ENCODE measurements around the gene PSMB10. TPM values are rescaled to one million over a fixed set of nuclear protein-coding genes. Genes with fewer than 3 reads are reported as not detected.
A peak's percentile ranks its signal among the peaks of the same experiment; 100 is the strongest.

PSMB10 gene
- total RNA-seq, 4 donors from 2014 or later = 65.6 to 100 (median 68.6) TPM

DNA sequence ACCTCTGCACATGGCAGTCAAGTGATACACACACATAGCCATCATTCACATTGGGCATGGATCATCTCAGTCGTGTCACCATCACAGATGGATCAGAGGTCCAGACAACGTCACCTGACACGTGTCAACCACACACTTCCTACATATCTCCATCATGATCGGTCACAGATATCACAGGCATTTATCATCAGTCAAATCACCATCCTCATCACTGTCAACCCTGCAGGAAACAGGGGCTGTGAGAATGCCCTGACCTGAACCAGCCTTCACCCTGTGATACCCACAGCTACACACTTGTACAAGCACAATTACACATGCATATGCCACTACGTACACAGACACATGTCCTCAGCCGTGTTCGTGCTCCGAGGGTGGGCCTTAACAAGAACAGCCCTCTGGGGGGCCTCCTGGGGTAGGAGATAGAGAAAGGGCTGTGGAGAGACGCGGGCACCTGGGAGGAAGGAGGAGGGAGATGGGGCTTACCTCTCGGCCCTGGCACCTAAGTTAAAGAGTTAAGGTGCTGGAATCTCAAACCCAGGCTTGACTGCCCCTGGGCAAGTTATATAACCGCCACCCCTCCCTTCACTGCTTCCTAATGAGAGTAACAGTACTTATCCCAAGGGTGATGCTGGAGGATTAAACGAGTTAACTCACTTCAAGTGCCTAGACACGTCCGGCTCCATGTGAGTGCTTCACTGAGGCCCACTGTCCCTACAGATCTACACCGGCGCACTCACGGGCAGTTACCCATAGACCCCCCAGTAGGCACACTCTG, 30.7 kb upstream of the PSMB10 start:
- H3K9me3 ChIP-seq = no peaks in the 10 kb centered on the region
- no peak for TF ChIP-seq EP300 (IDR thresholded peaks at IDR 0.05; ENCODE audit: low read depth)
- no peak for TF ChIP-seq POLR2AphosphoS5 (IDR thresholded peaks at IDR 0.05)
- TF ChIP-seq POLR2A (IDR thresholded peaks at IDR 0.05) = no peak
- TF ChIP-seq, protein P1, sequence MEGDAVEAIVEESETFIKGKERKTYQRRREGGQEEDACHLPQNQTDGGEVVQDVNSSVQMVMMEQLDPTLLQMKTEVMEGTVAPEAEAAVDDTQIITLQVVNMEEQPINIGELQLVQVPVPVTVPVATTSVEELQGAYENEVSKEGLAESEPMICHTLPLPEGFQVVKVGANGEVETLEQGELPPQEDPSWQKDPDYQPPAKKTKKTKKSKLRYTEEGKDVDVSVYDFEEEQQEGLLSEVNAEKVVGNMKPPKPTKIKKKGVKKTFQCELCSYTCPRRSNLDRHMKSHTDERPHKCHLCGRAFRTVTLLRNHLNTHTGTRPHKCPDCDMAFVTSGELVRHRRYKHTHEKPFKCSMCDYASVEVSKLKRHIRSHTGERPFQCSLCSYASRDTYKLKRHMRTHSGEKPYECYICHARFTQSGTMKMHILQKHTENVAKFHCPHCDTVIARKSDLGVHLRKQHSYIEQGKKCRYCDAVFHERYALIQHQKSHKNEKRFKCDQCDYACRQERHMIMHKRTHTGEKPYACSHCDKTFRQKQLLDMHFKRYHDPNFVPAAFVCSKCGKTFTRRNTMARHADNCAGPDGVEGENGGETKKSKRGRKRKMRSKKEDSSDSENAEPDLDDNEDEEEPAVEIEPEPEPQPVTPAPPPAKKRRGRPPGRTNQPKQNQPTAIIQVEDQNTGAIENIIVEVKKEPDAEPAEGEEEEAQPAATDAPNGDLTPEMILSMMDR (IDR thresholded peaks at IDR 0.05) = no peak
- in situ Hi-C loops (cut with MboI; ENCODE audit: low pct_ligation_motif_present in 1 of 4, low pct_unique_long_range_greater_than_20kb in 1 of 4, low sequenced_read_pairs in 3 of 4) (no loop called here), intact Hi-C loops (cut with DNase I; ENCODE audit: low total_unique reads) (no loop called here)
- peaks cover 22% of the 10 kb centered on the region for H3K27me3 ChIP-seq
- H3K4me1 ChIP-seq = peaks cover 15 to 40% (median 22%) of the 10 kb centered on the region in 4 donors
- peak overlapping the region; percentile 90 to 95 (median 94) for H3K27ac ChIP-seq
- no peak for DNase-seq
- no peaks in the 10 kb centered on the region for H3K36me3 ChIP-seq
- WGBS, 2 donors (ENCODE audit: low coverage in 1 of 2) = 25% methylated on average over 18 of the region's 18 CpGs; no CpG with 5 or more reads in 1 of the 2 donors
- H3K4me3 ChIP-seq = peak overlapping the region; percentile 52 to 82 (median 76)

DNA sequence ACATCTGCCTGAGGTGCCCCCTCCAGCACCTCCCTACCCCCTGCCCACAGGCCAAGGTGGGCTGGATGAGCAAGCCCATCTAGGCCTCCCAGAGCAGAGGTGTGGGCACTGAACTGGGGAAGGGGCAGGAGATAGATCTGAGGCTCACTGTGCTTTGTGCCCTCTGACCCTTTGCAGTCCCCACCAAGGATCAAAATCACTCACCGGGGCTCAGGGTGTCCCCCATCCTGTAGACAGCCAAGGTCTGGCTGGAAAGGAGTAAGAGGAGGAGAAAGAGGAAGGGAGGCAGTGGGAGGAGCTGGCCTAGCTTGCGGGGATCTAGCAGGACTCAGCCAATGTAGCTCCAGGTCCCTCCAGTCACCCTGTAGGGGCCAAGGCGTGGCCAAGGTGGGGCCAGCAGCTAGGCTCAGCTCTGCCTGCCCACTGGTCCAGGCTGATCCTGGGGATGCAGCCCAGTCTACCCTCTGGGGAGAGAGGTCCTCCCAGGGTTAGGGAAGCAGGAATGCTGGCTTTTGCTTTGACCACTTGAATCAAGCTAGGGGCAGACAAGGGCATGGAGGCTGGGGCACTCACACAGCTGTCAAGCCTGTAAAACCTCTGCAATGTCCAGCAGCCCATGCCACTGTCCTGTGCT, 30.0 kb upstream of the PSMB10 start:
- peaks cover 15 to 45% (median 27%) of the 10 kb centered on the region in 4 donors for H3K4me1 ChIP-seq
- H3K27me3 ChIP-seq = peaks cover 22% of the 10 kb centered on the region
- peak overlapping the region in 2 of 4 donors; percentile 71 to 81 for H3K4me3 ChIP-seq
- TF ChIP-seq POLR2A (IDR thresholded peaks at IDR 0.05) (no peak), EP300 (IDR thresholded peaks at IDR 0.05; ENCODE audit: low read depth) (no peak), POLR2AphosphoS5 (IDR thresholded peaks at IDR 0.05) (no peak)
- TF ChIP-seq, protein P1 (IDR thresholded peaks at IDR 0.05) = no peak
- intact Hi-C loops (cut with DNase I; ENCODE audit: low total_unique reads) = no loop called here
- in situ Hi-C loops (cut with MboI; ENCODE audit: low pct_ligation_motif_present in 1 of 4, low pct_unique_long_range_greater_than_20kb in 1 of 4, low sequenced_read_pairs in 3 of 4) = no loop called here
- no peak for DNase-seq
- no peaks in the 10 kb centered on the region for H3K36me3 ChIP-seq
- no peaks in the 10 kb centered on the region for H3K9me3 ChIP-seq
- 47% methylated on average over 3 of the region's 3 CpGs; no CpG with 5 or more reads in 1 of the 2 donors for WGBS, 2 donors (ENCODE audit: low coverage in 1 of 2)
- H3K27ac ChIP-seq = peak overlapping the region; percentile 49 to 95 (median 92)

DNA sequence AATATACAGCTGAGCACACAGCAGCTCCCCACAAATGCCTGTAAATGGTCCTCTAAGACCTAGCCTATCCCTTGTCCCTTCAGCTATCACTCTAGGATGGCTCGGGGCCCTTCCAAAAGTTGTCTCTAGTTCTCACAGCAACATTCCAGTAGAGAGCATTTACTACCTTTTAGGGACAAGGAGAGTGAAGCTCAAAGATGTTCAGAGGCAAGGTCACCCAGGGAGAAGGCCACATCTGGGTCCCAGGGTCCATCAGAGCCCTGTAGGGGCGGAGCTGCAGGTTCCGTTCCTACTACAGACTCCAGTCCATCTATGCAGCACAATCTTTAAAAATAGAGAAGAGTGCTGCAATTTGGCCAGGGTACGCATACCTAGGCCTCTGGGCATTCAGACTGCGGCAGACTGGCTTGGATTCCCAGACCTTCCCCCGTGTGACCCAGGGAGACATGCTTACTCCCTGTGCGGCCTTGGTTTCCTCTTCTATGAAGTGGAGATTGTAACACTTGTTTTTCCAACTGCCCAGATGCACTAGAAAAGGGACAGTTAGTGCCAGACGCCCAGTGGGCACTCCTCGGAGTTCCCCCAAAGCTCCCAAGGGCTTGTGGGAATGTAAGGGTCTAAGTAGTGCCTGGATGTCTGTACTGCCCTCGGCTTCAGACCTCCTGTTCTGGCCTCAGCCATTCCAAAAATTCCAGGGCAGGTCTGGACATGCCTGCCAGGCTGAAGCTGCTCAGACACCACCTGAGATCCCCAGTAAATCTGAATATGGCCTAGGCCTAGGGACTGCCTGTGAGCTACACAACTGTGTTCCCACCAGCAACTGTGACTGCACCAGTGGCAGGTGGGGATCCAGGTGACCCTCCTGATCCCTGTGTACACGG, 29.3 kb upstream of the PSMB10 start:
- intact Hi-C loops (cut with DNase I; ENCODE audit: low total_unique reads) (no loop called here), in situ Hi-C loops (cut with MboI; ENCODE audit: low pct_ligation_motif_present in 1 of 4, low pct_unique_long_range_greater_than_20kb in 1 of 4, low sequenced_read_pairs in 3 of 4) (no loop called here)
- Histone ChIP-seq H3K36me3 (no peaks in the 10 kb centered on the region), H3K4me3 (peak overlapping the region in 1 of 4 donors; percentile 71), H3K4me1 (peaks cover 15 to 51% (median 30%) of the 10 kb centered on the region in 4 donors), H3K27ac (peak overlapping the region; percentile 49 to 95 (median 92)), H3K9me3 (no peaks in the 10 kb centered on the region), H3K27me3 (peaks cover 22% of the 10 kb centered on the region)
- no peak for DNase-seq
- 78% methylated on average over 11 of the region's 11 CpGs; no CpG with 5 or more reads in 1 of the 2 donors for WGBS, 2 donors (ENCODE audit: low coverage in 1 of 2)
- TF ChIP-seq, protein P1 (IDR thresholded peaks at IDR 0.05) = no peak
- TF ChIP-seq POLR2AphosphoS5 (IDR thresholded peaks at IDR 0.05) = no peak
- TF ChIP-seq EP300 (IDR thresholded peaks at IDR 0.05; ENCODE audit: low read depth) = no peak
